Type B pancreatic cell (in vitro differentiated cells): ENCODE measurements around the gene TBXAS1. TPM values are rescaled to one million over a fixed set of nuclear protein-coding genes. Genes with fewer than 3 reads are reported as not detected.

ENCODE experiments used
- DNase-seq: peaks from one replicate; pipeline ENCODE4 v3.0.0; 2021; ENCODE audit warnings: mixed read lengths; ENCODE audit not compliant: unreplicated experiment; ENCODE audit errors: extremely low spot score
- H3K27ac Mint-ChIP-seq: 2 replicates; pipeline ENCODE4 v1.8.0; 2021; ENCODE audit warnings: mild to moderate bottlenecking, mixed read lengths
- H3K27me3 Mint-ChIP-seq: 2 replicates; pipeline ENCODE4 v1.8.0; 2021; ENCODE audit warnings: mixed read lengths
- H3K36me3 Mint-ChIP-seq: 2 replicates; pipeline ENCODE4 v1.8.0; 2021; ENCODE audit warnings: mixed read lengths
- H3K4me1 Mint-ChIP-seq: one replicate; pipeline ENCODE4 v1.8.0; 2021; ENCODE audit warnings: mixed read lengths; ENCODE audit not compliant: unreplicated experiment
- H3K4me3 Mint-ChIP-seq: 2 replicates; pipeline ENCODE4 v1.8.0; 2021; ENCODE audit warnings: mild to moderate bottlenecking, mixed read lengths
- H3K9me3 Mint-ChIP-seq: 2 replicates; pipeline ENCODE4 v1.8.0; 2021; ENCODE audit warnings: mixed read lengths
- CTCF ChIP-seq: fragments of 200-600 bp; sonication (generic); conservative IDR thresholded peaks from 2 replicates; pipeline ENCODE4 v1.5.0; 2021; ENCODE audit warnings: antibody characterized with exemption, mild to moderate bottlenecking
- total RNA-seq: library from RNA; stranded (reverse); gene quantifications from 2 replicates; pipeline ENCODE4 v1.2.1, GENCODE V29; 2021; ENCODE audit warnings: low replicate concordance

Gene TBXAS1
- total RNA-seq, 1 donor from 2014 or later: 5.8 TPM

- peaks cover 5% of the 10 kb centered on the region for H3K36me3 Mint-ChIP-seq
- TF ChIP-seq CTCF: no peak
- DNase-seq: no peak
- H3K9me3 Mint-ChIP-seq: peaks cover 14% of the 10 kb centered on the region
- peaks cover 3% of the 10 kb centered on the region for H3K27me3 Mint-ChIP-seq
- no peak overlapping the region for H3K27ac Mint-ChIP-seq
- no peak overlapping the region for H3K4me3 Mint-ChIP-seq
- H3K4me1 Mint-ChIP-seq: no peaks in the 10 kb centered on the region
These were observed 238.0 kb downstream of the TBXAS1 start for GRCh38 chr7:140067052-140067451.

- Mint-ChIP-seq H3K4me1 (no peaks in the 10 kb centered on the region), H3K9me3 (peaks cover 14% of the 10 kb centered on the region), H3K36me3 (peaks cover 5% of the 10 kb centered on the region), H3K27ac (no peak overlapping the region), H3K4me3 (no peak overlapping the region), H3K27me3 (peaks cover 3% of the 10 kb centered on the region)
- DNase-seq: no peak
- TF ChIP-seq CTCF: no peak
These were observed 239.0 kb downstream of the TBXAS1 start for GRCh38 chr7:140068033-140068432.

- H3K4me1 Mint-ChIP-seq: no peaks in the 10 kb centered on the region
- no peak for TF ChIP-seq CTCF
- no peak overlapping the region for H3K4me3 Mint-ChIP-seq
- peaks cover 3% of the 10 kb centered on the region for H3K27me3 Mint-ChIP-seq
- H3K27ac Mint-ChIP-seq: no peak overlapping the region
- no peaks in the 10 kb centered on the region for H3K36me3 Mint-ChIP-seq
- peaks cover 14% of the 10 kb centered on the region for H3K9me3 Mint-ChIP-seq
- no peak for DNase-seq
These were observed 240.4 kb downstream of the TBXAS1 start for GRCh38 chr7:140069298-140069949.

Other genes with a start within 250 kb of the TBXAS1 start
- 84.7 and 89.1 TPM in 2 replicates for gene HIPK2, start 51.3 kb upstream of the TBXAS1 start, total RNA-seq
- 11.9 and 20.5 TPM in 2 replicates for gene PARP12, start 233.7 kb downstream of the TBXAS1 start, total RNA-seq